ENCODE measurements around the gene CMBL.
"Not testable (repeated sequence)": the region's sequence is repeated elsewhere in the genome, so short reads cannot be mapped to it uniquely, and the experiment has no call there.

The CMBL gene

GRCh38 chr5:10257870-10258269, 49.8 kb downstream of the CMBL start:
- no peak for DNase-seq (ENCODE audit: low spot score)

GRCh38 chr5:10254686-10255085, 53.0 kb downstream of the CMBL start:
- DNase-seq (ENCODE audit: low spot score), result no peak

- no peak for DNase-seq (ENCODE audit: low spot score)
These were observed 54.3 kb downstream of the CMBL start for GRCh38 chr5:10253390-10253789.

GRCh38 chr5:10251405-10251804, 56.3 kb downstream of the CMBL start:
- DNase-seq (ENCODE audit: low spot score), result no peak

- DNase-seq (ENCODE audit: low spot score), result no peak
These were observed 56.9 kb downstream of the CMBL start for GRCh38 chr5:10250806-10251276.

- DNase-seq (ENCODE audit: low spot score), result peak; percentile 97
These were observed 57.5 kb downstream of the CMBL start, which contains the start of gene CCT5 for GRCh38 chr5:10249948-10250805. TSS of gene CCT5 (plus strand) at chr5:10250280. CDS start at chr5:10250341, 61 bp downstream.

GRCh38 chr5:10248378-10249260, 59.1 kb downstream of the CMBL start:
- peak; percentile 11 for DNase-seq (ENCODE audit: low spot score)

- not testable (repeated sequence) for DNase-seq (ENCODE audit: low spot score)
These were observed 60.5 kb downstream of the CMBL start for GRCh38 chr5:10247217-10247616.

- no peak for DNase-seq (ENCODE audit: low spot score)
These were observed 60.9 kb downstream of the CMBL start for GRCh38 chr5:10246761-10247160.

- DNase-seq (ENCODE audit: low spot score), result no peak
These were observed 63.3 kb downstream of the CMBL start for GRCh38 chr5:10244342-10244944.

- DNase-seq (ENCODE audit: low spot score), result no peak
These were observed 64.0 kb downstream of the CMBL start for GRCh38 chr5:10243660-10244240.

GRCh38 chr5:10235350-10235749, 72.4 kb downstream of the CMBL start:
- DNase-seq (ENCODE audit: low spot score), result no peak

GRCh38 chr5:10233505-10233904, 74.2 kb downstream of the CMBL start:
- DNase-seq (ENCODE audit: low spot score), result peak; percentile 34

- no peak for DNase-seq (ENCODE audit: low spot score)
These were observed 74.7 kb downstream of the CMBL start for GRCh38 chr5:10233011-10233410.

- DNase-seq (ENCODE audit: low spot score), result no peak
These were observed 75.3 kb downstream of the CMBL start for GRCh38 chr5:10232386-10232785.

- no peak for DNase-seq (ENCODE audit: low spot score)
These were observed 78.2 kb downstream of the CMBL start for GRCh38 chr5:10229306-10230048.

- no peak for DNase-seq (ENCODE audit: low spot score)
These were observed 79.4 kb downstream of the CMBL start for GRCh38 chr5:10228288-10228687.

Data from globus pallidus (tissue), 1 donor.